ENCODE data around the gene MARCHF2. TPM values are rescaled to one million over a fixed set of nuclear protein-coding genes. Genes with fewer than 3 reads are reported as not detected.
A peak's percentile ranks its signal among the peaks of the same experiment; 100 is the strongest.

Gene MARCHF2
- total RNA-seq, 1 experiment from 2014 or later = 20.2 TPM

DNA sequence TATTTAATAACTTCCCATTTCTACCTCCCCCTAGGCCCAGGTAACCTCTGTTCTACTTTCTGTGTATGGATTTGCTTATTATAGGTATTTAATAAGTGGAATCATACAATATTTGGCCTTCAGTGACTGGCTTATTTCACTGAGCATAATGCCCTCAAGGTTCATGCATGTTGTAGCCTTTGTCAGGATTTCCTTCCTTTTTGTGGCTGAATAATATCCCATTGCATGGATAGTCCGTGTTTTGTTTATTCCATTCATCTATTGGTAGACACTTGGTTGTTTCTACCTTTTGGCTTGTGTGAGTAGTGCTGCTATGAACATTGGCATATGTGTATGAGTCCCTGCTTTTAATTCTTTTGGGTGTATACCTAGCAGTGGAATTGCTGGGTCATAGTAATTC lies 41.1 kb downstream of the MARCHF2 start (continued):
- TF ChIP-seq FOXP1 (CRISPR knock-in tag; IDR thresholded peaks at IDR 0.05; ENCODE audit: borderline replicate concordance) (no peak), RELA (CRISPR knock-in tag; IDR thresholded peaks at IDR 0.05; ENCODE audit: borderline replicate concordance) (no peak), CBFB (CRISPR knock-in tag; IDR thresholded peaks at IDR 0.05; ENCODE audit: low read depth) (no peak), NR3C1 (CRISPR knock-in tag; conservative IDR thresholded peaks at IDR 0.05; ENCODE audit: low read depth) (no peak), TEAD1 (CRISPR knock-in tag; IDR thresholded peaks at IDR 0.05) (no peak), CREB1 (CRISPR knock-in tag; IDR thresholded peaks at IDR 0.05) (no peak), SP1 (CRISPR knock-in tag; conservative IDR thresholded peaks at IDR 0.05) (no peak), GTF2I (CRISPR knock-in tag; conservative IDR thresholded peaks at IDR 0.05) (no peak), NFATC4 (CRISPR knock-in tag; IDR thresholded peaks at IDR 0.05) (no peak)
- TF ChIP-seq, protein P1, sequence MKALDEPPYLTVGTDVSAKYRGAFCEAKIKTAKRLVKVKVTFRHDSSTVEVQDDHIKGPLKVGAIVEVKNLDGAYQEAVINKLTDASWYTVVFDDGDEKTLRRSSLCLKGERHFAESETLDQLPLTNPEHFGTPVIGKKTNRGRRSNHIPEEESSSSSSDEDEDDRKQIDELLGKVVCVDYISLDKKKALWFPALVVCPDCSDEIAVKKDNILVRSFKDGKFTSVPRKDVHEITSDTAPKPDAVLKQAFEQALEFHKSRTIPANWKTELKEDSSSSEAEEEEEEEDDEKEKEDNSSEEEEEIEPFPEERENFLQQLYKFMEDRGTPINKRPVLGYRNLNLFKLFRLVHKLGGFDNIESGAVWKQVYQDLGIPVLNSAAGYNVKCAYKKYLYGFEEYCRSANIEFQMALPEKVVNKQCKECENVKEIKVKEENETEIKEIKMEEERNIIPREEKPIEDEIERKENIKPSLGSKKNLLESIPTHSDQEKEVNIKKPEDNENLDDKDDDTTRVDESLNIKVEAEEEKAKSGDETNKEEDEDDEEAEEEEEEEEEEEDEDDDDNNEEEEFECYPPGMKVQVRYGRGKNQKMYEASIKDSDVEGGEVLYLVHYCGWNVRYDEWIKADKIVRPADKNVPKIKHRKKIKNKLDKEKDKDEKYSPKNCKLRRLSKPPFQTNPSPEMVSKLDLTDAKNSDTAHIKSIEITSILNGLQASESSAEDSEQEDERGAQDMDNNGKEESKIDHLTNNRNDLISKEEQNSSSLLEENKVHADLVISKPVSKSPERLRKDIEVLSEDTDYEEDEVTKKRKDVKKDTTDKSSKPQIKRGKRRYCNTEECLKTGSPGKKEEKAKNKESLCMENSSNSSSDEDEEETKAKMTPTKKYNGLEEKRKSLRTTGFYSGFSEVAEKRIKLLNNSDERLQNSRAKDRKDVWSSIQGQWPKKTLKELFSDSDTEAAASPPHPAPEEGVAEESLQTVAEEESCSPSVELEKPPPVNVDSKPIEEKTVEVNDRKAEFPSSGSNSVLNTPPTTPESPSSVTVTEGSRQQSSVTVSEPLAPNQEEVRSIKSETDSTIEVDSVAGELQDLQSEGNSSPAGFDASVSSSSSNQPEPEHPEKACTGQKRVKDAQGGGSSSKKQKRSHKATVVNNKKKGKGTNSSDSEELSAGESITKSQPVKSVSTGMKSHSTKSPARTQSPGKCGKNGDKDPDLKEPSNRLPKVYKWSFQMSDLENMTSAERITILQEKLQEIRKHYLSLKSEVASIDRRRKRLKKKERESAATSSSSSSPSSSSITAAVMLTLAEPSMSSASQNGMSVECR (CRISPR knock-in tag; IDR thresholded peaks at IDR 0.05; ENCODE audit: borderline replicate concordance) = no peak

DNA sequence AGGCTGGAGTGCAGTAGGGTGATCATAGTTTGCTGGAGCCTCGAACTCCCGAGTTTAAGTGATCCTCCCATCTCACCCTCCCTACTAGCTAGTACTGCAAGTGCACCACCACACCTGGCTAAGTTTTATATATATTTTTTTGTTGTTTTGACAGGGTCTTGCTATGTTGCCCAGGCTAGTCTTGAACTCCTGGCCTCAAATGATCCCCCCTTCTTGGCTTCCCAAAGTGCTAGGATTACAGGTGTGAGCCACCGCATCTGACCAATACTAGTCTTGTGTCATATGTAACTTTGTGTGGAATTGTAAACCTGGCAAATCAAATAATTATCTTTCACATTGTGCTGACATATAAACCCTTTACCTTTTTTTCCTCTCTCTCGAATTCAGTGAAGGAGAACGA lies 41.9 kb downstream of the MARCHF2 start:
- Mint-ChIP-seq H3K4me3 (no peak overlapping the region), H3K36me3 (peaks cover 42% of the 10 kb centered on the region), H3K4me1 (peaks cover 94% of the 10 kb centered on the region), H3K27ac (peak overlapping the region; percentile 71), H3K27me3 (ENCODE audit: low read depth) (no peaks in the 10 kb centered on the region), H3K9me3 (no peaks in the 10 kb centered on the region)
- ChIA-PET CTCF (interaction anchor here (1.4 to 2.1 kb wide), 2 partner anchors 101 to 126 kb away, joined by 4 to 12 read pairs; no protein-coding TSS in a partner anchor), POLR2A (no interaction called here)
- ATAC-seq (no peak), DNase-seq (ENCODE audit: low spot score) (no peak)
- TF ChIP-seq ZNF121 (CRISPR knock-in tag; IDR thresholded peaks at IDR 0.05) = peak; percentile 83; the same call in 1 of the 2 replicates
- TF ChIP-seq, protein P2, sequence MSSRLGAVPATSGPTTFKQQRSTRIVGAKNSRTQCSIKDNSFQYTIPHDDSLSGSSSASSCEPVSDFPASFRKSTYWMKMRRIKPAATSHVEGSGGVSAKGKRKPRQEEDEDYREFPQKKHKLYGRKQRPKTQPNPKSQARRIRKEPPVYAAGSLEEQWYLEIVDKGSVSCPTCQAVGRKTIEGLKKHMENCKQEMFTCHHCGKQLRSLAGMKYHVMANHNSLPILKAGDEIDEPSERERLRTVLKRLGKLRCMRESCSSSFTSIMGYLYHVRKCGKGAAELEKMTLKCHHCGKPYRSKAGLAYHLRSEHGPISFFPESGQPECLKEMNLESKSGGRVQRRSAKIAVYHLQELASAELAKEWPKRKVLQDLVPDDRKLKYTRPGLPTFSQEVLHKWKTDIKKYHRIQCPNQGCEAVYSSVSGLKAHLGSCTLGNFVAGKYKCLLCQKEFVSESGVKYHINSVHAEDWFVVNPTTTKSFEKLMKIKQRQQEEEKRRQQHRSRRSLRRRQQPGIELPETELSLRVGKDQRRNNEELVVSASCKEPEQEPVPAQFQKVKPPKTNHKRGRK (CRISPR knock-in tag; IDR thresholded peaks at IDR 0.05; ENCODE audit: borderline replicate concordance) = no peak

DNA sequence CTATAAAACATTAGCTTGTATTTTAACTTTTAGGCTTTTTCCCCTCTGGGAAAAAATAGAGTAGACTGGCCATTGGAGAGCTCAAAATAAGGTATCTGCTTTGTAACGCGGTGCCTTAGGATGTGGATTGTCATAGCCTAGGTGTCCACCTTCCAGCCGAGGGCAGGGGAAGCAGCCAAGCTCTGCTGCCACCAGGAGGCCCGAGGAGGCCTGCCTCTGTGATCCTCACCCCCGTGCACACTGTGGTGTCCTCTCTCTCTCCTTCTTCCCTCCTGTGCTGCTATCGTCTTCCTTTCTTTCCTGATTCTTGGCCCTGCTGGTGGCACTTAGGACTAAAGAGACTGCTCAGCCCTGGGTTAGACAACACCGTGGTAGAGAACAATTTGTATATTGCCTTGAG lies 43.0 kb downstream of the MARCHF2 start:
- H3K4me3 Mint-ChIP-seq = no peak overlapping the region
- ChIA-PET CTCF (interaction anchor here (0.6 to 2.9 kb wide), 21 partner anchors 8 to 388 kb away, joined by 3 to 17 read pairs (median 4); partner anchors contain the start of genes MARCHF2, MYO1F and ZNF414), POLR2A (interaction anchor here (0.6 to 0.7 kb wide), 3 partner anchors 17 to 171 kb away, joined by 3 to 6 read pairs (median 6); no protein-coding TSS in a partner anchor)
- ATAC-seq = peak; percentile 85
- H3K9me3 Mint-ChIP-seq = no peaks in the 10 kb centered on the region
- H3K4me1 Mint-ChIP-seq = peaks cover 99% of the 10 kb centered on the region
- H3K36me3 Mint-ChIP-seq = peaks cover 44% of the 10 kb centered on the region
- H3K27me3 Mint-ChIP-seq (ENCODE audit: low read depth) = no peaks in the 10 kb centered on the region
- peak; percentile 46 for DNase-seq (ENCODE audit: low spot score)
- H3K27ac Mint-ChIP-seq = peak overlapping the region; percentile 73
- TF ChIP-seq ZNF396 (CRISPR knock-in tag; IDR thresholded peaks at IDR 0.05; ENCODE audit: borderline replicate concordance) = no peak
- TF ChIP-seq ZNF121 (CRISPR knock-in tag; IDR thresholded peaks at IDR 0.05) = no peak
- TF ChIP-seq, protein P3, sequence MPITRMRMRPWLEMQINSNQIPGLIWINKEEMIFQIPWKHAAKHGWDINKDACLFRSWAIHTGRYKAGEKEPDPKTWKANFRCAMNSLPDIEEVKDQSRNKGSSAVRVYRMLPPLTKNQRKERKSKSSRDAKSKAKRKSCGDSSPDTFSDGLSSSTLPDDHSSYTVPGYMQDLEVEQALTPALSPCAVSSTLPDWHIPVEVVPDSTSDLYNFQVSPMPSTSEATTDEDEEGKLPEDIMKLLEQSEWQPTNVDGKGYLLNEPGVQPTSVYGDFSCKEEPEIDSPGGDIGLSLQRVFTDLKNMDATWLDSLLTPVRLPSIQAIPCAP (CRISPR knock-in tag; IDR thresholded peaks at IDR 0.05) = no peak
- no peak for TF ChIP-seq ZNF423 (CRISPR knock-in tag; IDR thresholded peaks at IDR 0.05)
- TF ChIP-seq SOX15 (CRISPR knock-in tag; IDR thresholded peaks at IDR 0.05) = no peak
- no peak for TF ChIP-seq SP1 (CRISPR knock-in tag; conservative IDR thresholded peaks at IDR 0.05)
- no peak for TF ChIP-seq ELF4 (CRISPR knock-in tag; IDR thresholded peaks at IDR 0.05; ENCODE audit: low read depth)
- TF ChIP-seq CREM (CRISPR knock-in tag; IDR thresholded peaks at IDR 0.05) = no peak
- no peak for TF ChIP-seq HMGA2 (CRISPR knock-in tag; IDR thresholded peaks at IDR 0.05)
- no peak for TF ChIP-seq ZNF416 (CRISPR knock-in tag; IDR thresholded peaks at IDR 0.05)
- TF ChIP-seq SMAD4 (CRISPR knock-in tag; IDR thresholded peaks at IDR 0.05) = no peak
- no peak for TF ChIP-seq PRRX2 (CRISPR knock-in tag; IDR thresholded peaks at IDR 0.05)
- TF ChIP-seq ZBTB21 (CRISPR knock-in tag; IDR thresholded peaks at IDR 0.05; ENCODE audit: borderline replicate concordance) = no peak
- TF ChIP-seq, protein P4, sequence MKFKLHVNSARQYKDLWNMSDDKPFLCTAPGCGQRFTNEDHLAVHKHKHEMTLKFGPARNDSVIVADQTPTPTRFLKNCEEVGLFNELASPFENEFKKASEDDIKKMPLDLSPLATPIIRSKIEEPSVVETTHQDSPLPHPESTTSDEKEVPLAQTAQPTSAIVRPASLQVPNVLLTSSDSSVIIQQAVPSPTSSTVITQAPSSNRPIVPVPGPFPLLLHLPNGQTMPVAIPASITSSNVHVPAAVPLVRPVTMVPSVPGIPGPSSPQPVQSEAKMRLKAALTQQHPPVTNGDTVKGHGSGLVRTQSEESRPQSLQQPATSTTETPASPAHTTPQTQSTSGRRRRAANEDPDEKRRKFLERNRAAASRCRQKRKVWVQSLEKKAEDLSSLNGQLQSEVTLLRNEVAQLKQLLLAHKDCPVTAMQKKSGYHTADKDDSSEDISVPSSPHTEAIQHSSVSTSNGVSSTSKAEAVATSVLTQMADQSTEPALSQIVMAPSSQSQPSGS (CRISPR knock-in tag; IDR thresholded peaks at IDR 0.05; ENCODE audit: borderline replicate concordance, low read depth) = no peak
- TF ChIP-seq, protein P5, sequence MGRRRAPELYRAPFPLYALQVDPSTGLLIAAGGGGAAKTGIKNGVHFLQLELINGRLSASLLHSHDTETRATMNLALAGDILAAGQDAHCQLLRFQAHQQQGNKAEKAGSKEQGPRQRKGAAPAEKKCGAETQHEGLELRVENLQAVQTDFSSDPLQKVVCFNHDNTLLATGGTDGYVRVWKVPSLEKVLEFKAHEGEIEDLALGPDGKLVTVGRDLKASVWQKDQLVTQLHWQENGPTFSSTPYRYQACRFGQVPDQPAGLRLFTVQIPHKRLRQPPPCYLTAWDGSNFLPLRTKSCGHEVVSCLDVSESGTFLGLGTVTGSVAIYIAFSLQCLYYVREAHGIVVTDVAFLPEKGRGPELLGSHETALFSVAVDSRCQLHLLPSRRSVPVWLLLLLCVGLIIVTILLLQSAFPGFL (CRISPR knock-in tag; IDR thresholded peaks at IDR 0.05; ENCODE audit: borderline replicate concordance) = no peak
- TF ChIP-seq NR2C2 (CRISPR knock-in tag; IDR thresholded peaks at IDR 0.05) = no peak
- no peak for TF ChIP-seq ZNF138 (CRISPR knock-in tag; conservative IDR thresholded peaks at IDR 0.05)

Data from WTC11 (cell line).